ENCODE measurements around the gene MAP2.

Gene MAP2

GRCh38 chr2:209771474-209772289, 347.8 kb downstream of the MAP2 start, which contains the start of gene UNC80:
TSS of gene UNC80 (plus strand) at chr2:209771832. CDS start at chr2:209772073, 241 bp downstream.
- peak within 1 kb of the TSS; percentile 98 for H3K27ac ChIP-seq
- TF ChIP-seq CTCF (conservative IDR thresholded peaks at IDR 0.05), result no peak; the same call in none of the 2 replicates

GRCh38 chr2:209772290-209772685, 348.4 kb downstream of the MAP2 start:
- peak overlapping the region; percentile 98 for H3K27ac ChIP-seq
- TF ChIP-seq CTCF (conservative IDR thresholded peaks at IDR 0.05), result peak; percentile 18; the same call in 1 of the 2 replicates

- TF ChIP-seq CTCF (conservative IDR thresholded peaks at IDR 0.05), result no peak
- H3K27ac ChIP-seq, result peak overlapping the region; percentile 98; the same call in 1 of the 2 replicates
Measured at GRCh38 chr2:209773377-209773776, 349.5 kb downstream of the MAP2 start.
